Left renal pelvis (tissue), 4 donors: ENCODE measurements around the gene ZNF41. TPM values are rescaled to one million over a fixed set of nuclear protein-coding genes. Genes with fewer than 3 reads are reported as not detected.

Experiments used
- DNase-seq, 4 donors: peaks; one replicate each; pipeline ENCODE4 v3.0.0-alpha.2; 2013; ENCODE audit warnings: low read depth in 4 of 4, low spot score in 3 of 4
- polyA plus RNA-seq, 4 donors: library from polyadenylated mRNA; unstranded; fragments of 120-200 nt; gene quantifications; one replicate each; pipeline ENCODE4 v1.2.1, GENCODE V29; 2013; ENCODE audit not compliant: insufficient read length in 4 of 4

Gene ZNF41
- polyA plus RNA-seq, 4 donors, result 13.0 to 15.1 (median 13.7) TPM

GRCh38 chrX:47420265-47420664 lies 62.8 kb downstream of the ZNF41 start:
- no peak for DNase-seq

- DNase-seq, result no peak
Measured at GRCh38 chrX:47413179-47413594, 69.8 kb downstream of the ZNF41 start.

Other genes starting within 250 kb of the ZNF41 start
- gene ZNF157, start 112.6 kb downstream of the ZNF41 start, polyA plus RNA-seq, result 1 to 10 TPM in 3 of 4 donors, under 1 TPM in 1; 0.90 to 1.4 (median 1.2) TPM
- 10 to 100 TPM; 51.1 to 76.6 (median 57.0) TPM for gene ARAF, start 78.0 kb upstream of the ZNF41 start, polyA plus RNA-seq
- 100 to 1,000 TPM in 1 of 4 donors, 10 to 100 TPM in 3; 84.5 to 230 (median 94.0) TPM for gene TIMP1, start 99.2 kb upstream of the ZNF41 start, polyA plus RNA-seq
- gene SYN1, start 136.6 kb upstream of the ZNF41 start, polyA plus RNA-seq, result 1 to 10 TPM; 4.2 to 8.7 (median 6.1) TPM
- 1 to 10 TPM in 3 of 4 donors, under 1 TPM in 1; 0.95 to 2.7 (median 1.7) TPM for gene CFP, start 146.7 kb upstream of the ZNF41 start, polyA plus RNA-seq
- gene ELK1, start 167.3 kb upstream of the ZNF41 start, polyA plus RNA-seq, result 10 to 100 TPM; 26.6 to 35.8 (median 30.5) TPM
- 100 to 1,000 TPM in 3 of 4 donors, 10 to 100 TPM in 1; 87.5 to 119 (median 112) TPM for gene UXT, start 176.0 kb upstream of the ZNF41 start, polyA plus RNA-seq